Measurements from ENCODE around the gene WDR64.

WDR64 gene

GRCh38 chr1:241612533-241613477, 39.3 kb upstream of the WDR64 start:
- peak; percentile 60 for ATAC-seq

GRCh38 chr1:241614144-241614543, 37.9 kb upstream of the WDR64 start:
- no peak for ATAC-seq
- TF ChIP-seq CSDC2 (CRISPR knock-in tag; IDR thresholded peaks at IDR 0.05) (no peak), ARNTL (CRISPR knock-in tag; IDR thresholded peaks at IDR 0.05; ENCODE audit: borderline replicate concordance, low read depth) (no peak), CSRNP3 (CRISPR knock-in tag; IDR thresholded peaks at IDR 0.05) (no peak), ZFP30 (CRISPR knock-in tag; IDR thresholded peaks at IDR 0.05) (no peak), POU6F1 (CRISPR knock-in tag; IDR thresholded peaks at IDR 0.05; ENCODE audit: borderline replicate concordance, low read depth) (no peak), ZFP3 (CRISPR knock-in tag; IDR thresholded peaks at IDR 0.05) (no peak), TCF4 (CRISPR knock-in tag; IDR thresholded peaks at IDR 0.05; ENCODE audit: borderline replicate concordance) (no peak), RARB (CRISPR knock-in tag; IDR thresholded peaks at IDR 0.05) (no peak), TOX (CRISPR knock-in tag; IDR thresholded peaks at IDR 0.05; ENCODE audit: borderline replicate concordance) (no peak), SNAI2 (CRISPR knock-in tag; IDR thresholded peaks at IDR 0.05) (no peak), ZNF70 (CRISPR knock-in tag; IDR thresholded peaks at IDR 0.05) (no peak)

More at GRCh38 chr1:241612533-241613477, 39.3 kb upstream of the WDR64 start:
- TF ChIP-seq SNAI2 (CRISPR knock-in tag; IDR thresholded peaks at IDR 0.05) = no peak
- TF ChIP-seq RARB (CRISPR knock-in tag; IDR thresholded peaks at IDR 0.05) = no peak
- no peak for TF ChIP-seq PPARA (CRISPR knock-in tag; IDR thresholded peaks at IDR 0.05; ENCODE audit: borderline replicate concordance)
- no peak for TF ChIP-seq TCF4 (CRISPR knock-in tag; IDR thresholded peaks at IDR 0.05; ENCODE audit: borderline replicate concordance)
- TF ChIP-seq ZC3H10 (CRISPR knock-in tag; IDR thresholded peaks at IDR 0.05) = no peak
- TF ChIP-seq ZNF565 (CRISPR knock-in tag; conservative IDR thresholded peaks at IDR 0.05; ENCODE audit: low read depth) = no peak
- TF ChIP-seq ISL1 (CRISPR knock-in tag; IDR thresholded peaks at IDR 0.05) = no peak

GRCh38 chr1:241614572-241614971, 37.5 kb upstream of the WDR64 start:
- ATAC-seq = no peak
- no peak for TF ChIP-seq TOX (CRISPR knock-in tag; IDR thresholded peaks at IDR 0.05; ENCODE audit: borderline replicate concordance)
- TF ChIP-seq BACH2 (CRISPR knock-in tag; IDR thresholded peaks at IDR 0.05; ENCODE audit: borderline replicate concordance) = no peak
- TF ChIP-seq GLIS3 (CRISPR knock-in tag; IDR thresholded peaks at IDR 0.05) = no peak

GRCh38 chr1:241615043-241615974, 36.8 kb upstream of the WDR64 start:
- no peak for ATAC-seq
- TF ChIP-seq GLIS3 (CRISPR knock-in tag; IDR thresholded peaks at IDR 0.05) (no peak), ZFP3 (CRISPR knock-in tag; IDR thresholded peaks at IDR 0.05) (no peak), ZNF565 (CRISPR knock-in tag; conservative IDR thresholded peaks at IDR 0.05; ENCODE audit: low read depth) (no peak), ISL1 (CRISPR knock-in tag; IDR thresholded peaks at IDR 0.05) (no peak), SNAI2 (CRISPR knock-in tag; IDR thresholded peaks at IDR 0.05) (no peak), TCF4 (CRISPR knock-in tag; IDR thresholded peaks at IDR 0.05; ENCODE audit: borderline replicate concordance) (no peak), ARNTL (CRISPR knock-in tag; IDR thresholded peaks at IDR 0.05; ENCODE audit: borderline replicate concordance, low read depth) (no peak), CSDC2 (CRISPR knock-in tag; IDR thresholded peaks at IDR 0.05) (no peak), ZC3H10 (CRISPR knock-in tag; IDR thresholded peaks at IDR 0.05) (no peak), CREB5 (CRISPR knock-in tag; IDR thresholded peaks at IDR 0.05; ENCODE audit: low read depth) (no peak), ZNF8 (CRISPR knock-in tag; IDR thresholded peaks at IDR 0.05) (no peak)

GRCh38 chr1:241617426-241617825, 34.7 kb upstream of the WDR64 start:
- TF ChIP-seq CSDC2 (CRISPR knock-in tag; IDR thresholded peaks at IDR 0.05) (no peak), TOX (CRISPR knock-in tag; IDR thresholded peaks at IDR 0.05; ENCODE audit: borderline replicate concordance) (no peak), ZNF565 (CRISPR knock-in tag; conservative IDR thresholded peaks at IDR 0.05; ENCODE audit: low read depth) (no peak), ZNF8 (CRISPR knock-in tag; IDR thresholded peaks at IDR 0.05) (no peak), TCF4 (CRISPR knock-in tag; IDR thresholded peaks at IDR 0.05; ENCODE audit: borderline replicate concordance) (no peak), ZFP3 (CRISPR knock-in tag; IDR thresholded peaks at IDR 0.05) (no peak), PPARA (CRISPR knock-in tag; IDR thresholded peaks at IDR 0.05; ENCODE audit: borderline replicate concordance) (no peak), ZFP30 (CRISPR knock-in tag; IDR thresholded peaks at IDR 0.05) (no peak)
- no peak for ATAC-seq
